ENCODE measurements around the gene RPL7A.

RPL7A gene

DNA sequence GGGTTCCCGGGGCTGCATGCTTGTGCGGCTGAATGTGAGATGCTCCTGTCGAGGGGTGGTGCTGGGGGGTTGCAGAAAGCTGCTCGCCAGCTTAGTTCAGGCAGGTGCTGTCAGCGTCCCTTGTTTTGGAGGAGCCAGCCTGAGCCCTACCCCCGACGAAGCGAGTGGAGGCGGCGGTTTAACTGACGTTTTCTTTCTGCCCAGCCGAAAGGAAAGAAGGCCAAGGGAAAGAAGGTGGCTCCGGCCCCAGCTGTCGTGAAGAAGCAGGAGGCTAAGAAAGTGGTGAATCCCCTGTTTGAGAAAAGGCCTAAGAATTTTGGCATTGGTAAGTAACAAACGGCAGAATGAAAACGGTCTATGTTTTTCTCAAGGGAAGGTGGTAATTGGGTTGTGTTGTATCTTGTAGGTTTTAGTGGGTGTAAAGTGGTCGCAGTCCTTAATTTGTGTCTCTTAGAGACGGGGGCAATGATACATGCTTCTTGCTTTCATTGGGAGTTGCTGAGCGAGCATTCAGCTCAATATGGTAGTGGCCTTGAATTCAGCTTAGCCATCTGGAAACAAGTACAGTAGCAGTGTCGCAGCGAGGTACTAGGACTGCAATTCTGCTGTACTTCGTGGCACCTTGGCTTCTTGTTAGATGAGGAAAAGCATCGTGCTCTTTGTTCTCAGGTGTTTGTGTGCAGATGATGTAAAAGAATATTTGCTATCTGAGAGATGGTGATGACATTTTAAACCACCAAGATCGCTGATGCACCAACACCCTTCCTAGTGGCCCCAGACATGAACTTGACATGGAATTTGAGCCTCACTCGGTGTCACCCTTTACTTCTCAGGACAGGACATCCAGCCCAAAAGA lies 928 bp downstream of the RPL7A start:
- ChIA-PET POLR2A (interaction anchor here (1.0 to 2.1 kb wide), 7 partner anchors 8 to 111 kb away, joined by 3 to 20 read pairs (median 12); partner anchors contain the start of genes CACFD1, STKLD1, SURF1 and SURF2), CTCF (no interaction called here)
- no peak for TF ChIP-seq ZNF384 (IDR thresholded peaks at IDR 0.05)
- TF ChIP-seq, protein P1, sequence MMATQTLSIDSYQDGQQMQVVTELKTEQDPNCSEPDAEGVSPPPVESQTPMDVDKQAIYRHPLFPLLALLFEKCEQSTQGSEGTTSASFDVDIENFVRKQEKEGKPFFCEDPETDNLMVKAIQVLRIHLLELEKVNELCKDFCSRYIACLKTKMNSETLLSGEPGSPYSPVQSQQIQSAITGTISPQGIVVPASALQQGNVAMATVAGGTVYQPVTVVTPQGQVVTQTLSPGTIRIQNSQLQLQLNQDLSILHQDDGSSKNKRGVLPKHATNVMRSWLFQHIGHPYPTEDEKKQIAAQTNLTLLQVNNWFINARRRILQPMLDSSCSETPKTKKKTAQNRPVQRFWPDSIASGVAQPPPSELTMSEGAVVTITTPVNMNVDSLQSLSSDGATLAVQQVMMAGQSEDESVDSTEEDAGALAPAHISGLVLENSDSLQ (IDR thresholded peaks at IDR 0.05): no peak
- TF ChIP-seq TARDBP (IDR thresholded peaks at IDR 0.05): no peak
- no peak for TF ChIP-seq HDGF (IDR thresholded peaks at IDR 0.05; ENCODE audit: borderline replicate concordance)
- TF ChIP-seq BHLHE40 (IDR thresholded peaks at IDR 0.05; ENCODE audit: borderline replicate concordance): no peak
- no peak for TF ChIP-seq L3MBTL2 (conservative IDR thresholded peaks at IDR 0.05)
- TF ChIP-seq CTBP1 (IDR thresholded peaks at IDR 0.05; ENCODE audit: borderline replicate concordance): no peak
- DNase-seq (ENCODE audit: extremely low spot score): no peak

- CTCF ChIA-PET: no interaction called here
- POLR2A ChIA-PET: interaction anchor here (1.0 to 2.8 kb wide), 4 partner anchors 8 to 27 kb away, joined by 3 to 13 read pairs (median 6); partner anchors contain the start of gene STKLD1
- DNase-seq (ENCODE audit: extremely low spot score): no peak
- TF ChIP-seq ARNT (IDR thresholded peaks at IDR 0.05) (no peak), SP1 (IDR thresholded peaks at IDR 0.05) (no peak), ZNF384 (IDR thresholded peaks at IDR 0.05) (no peak), FOXK2 (IDR thresholded peaks at IDR 0.05) (no peak), CTBP1 (IDR thresholded peaks at IDR 0.05; ENCODE audit: borderline replicate concordance) (no peak)
These were observed 2.1 kb downstream of the RPL7A start for GRCh38 chr9:133349965-133350616.

DNA sequence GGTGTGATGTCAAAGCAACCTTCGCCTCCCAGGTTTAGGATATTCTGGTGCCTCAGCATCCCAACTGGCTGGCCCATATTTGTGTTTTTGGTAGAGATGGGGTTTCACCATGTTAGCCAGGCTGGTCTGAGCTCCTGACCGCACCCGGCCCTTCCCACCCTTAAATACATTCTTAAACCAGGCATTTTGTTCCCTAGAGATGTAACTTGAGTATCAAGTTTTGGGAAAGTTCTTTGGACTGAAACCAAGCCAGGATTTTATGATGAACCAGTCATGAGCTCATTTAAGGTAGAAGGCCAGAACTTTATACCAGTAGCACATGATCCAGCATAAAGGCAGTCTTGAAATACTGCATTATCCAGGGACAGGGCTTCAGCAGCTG lies 3.5 kb downstream of the RPL7A start:
- TF ChIP-seq ARNT (IDR thresholded peaks at IDR 0.05): no peak
- no peak for TF ChIP-seq CTBP1 (IDR thresholded peaks at IDR 0.05; ENCODE audit: borderline replicate concordance)
- TF ChIP-seq ELF4 (IDR thresholded peaks at IDR 0.05): no peak
- no peak for TF ChIP-seq HDGF (IDR thresholded peaks at IDR 0.05; ENCODE audit: borderline replicate concordance)
- TF ChIP-seq NFRKB (IDR thresholded peaks at IDR 0.05): no peak
- no peak for TF ChIP-seq BHLHE40 (IDR thresholded peaks at IDR 0.05; ENCODE audit: borderline replicate concordance)
- TF ChIP-seq FOXM1 (IDR thresholded peaks at IDR 0.05; ENCODE audit: borderline replicate concordance): no peak
- POLR2A ChIA-PET: interaction anchor here (1.1 to 2.8 kb wide), 4 partner anchors 12 to 108 kb away, joined by 3 to 13 read pairs (median 6); partner anchors contain the start of genes CACFD1 and STKLD1
- DNase-seq (ENCODE audit: extremely low spot score): no peak
- CTCF ChIA-PET: interaction anchor here (0.6 to 1.2 kb wide), 5 partner anchors 8 to 166 kb away, joined by 3 to 4 read pairs (median 3); no protein-coding TSS in a partner anchor

DNA sequence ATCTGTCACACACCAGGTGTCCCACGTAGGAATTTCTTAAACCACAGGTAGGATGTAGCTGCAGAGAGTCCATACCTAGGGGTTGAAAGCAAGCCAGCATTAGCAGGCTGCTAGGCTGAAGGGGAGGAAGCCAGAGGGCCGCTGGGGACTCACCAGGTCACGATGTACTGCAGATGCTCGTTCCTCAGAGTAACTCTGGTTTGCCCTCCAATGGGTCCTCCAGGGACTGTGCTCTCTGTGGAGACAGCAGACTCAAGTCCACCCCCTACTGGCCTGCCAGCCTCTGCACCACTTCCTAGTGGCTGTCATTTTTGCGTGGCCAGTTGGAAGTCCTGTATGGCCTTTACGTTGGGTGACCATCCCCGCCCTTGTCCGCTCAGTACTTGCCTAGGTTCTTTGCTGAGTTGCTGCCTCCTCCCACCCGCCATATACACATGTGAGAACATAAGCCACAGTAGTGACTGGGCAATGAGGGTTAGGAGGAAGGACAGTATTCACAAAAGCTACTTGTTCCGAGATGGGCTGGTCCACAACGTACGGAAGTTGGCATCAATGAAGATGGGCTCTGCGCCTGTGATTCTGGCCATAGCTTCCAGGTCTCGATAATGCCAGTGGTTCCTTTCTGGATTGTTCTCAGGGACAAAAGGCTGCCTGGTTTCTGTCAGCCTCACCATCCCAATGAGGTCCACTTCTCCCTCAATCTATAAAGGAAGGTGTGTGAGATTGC lies 4.1 kb downstream of the RPL7A start:
- CTCF ChIA-PET: interaction anchor here (0.6 to 0.8 kb wide), 3 partner anchors 20 to 167 kb away, joined by 3 to 4 read pairs (median 3); no protein-coding TSS in a partner anchor
- peak; percentile 57 for DNase-seq (ENCODE audit: extremely low spot score)
- TF ChIP-seq SP1 (IDR thresholded peaks at IDR 0.05) (no peak), ARNT (IDR thresholded peaks at IDR 0.05) (no peak), HDGF (IDR thresholded peaks at IDR 0.05; ENCODE audit: borderline replicate concordance) (0 out of 2 replicates have a peak, but pooled peaks have one; percentile 48), L3MBTL2 (conservative IDR thresholded peaks at IDR 0.05) (0 out of 2 replicates have a peak, but pooled peaks have one; percentile 6), FOXA1 (IDR thresholded peaks at IDR 0.05) (no peak)
- TF ChIP-seq, protein P1 (IDR thresholded peaks at IDR 0.05): no peak
- POLR2A ChIA-PET: interaction anchor here (0.6 to 2.8 kb wide), 4 partner anchors 12 to 192 kb away, joined by 3 to 13 read pairs (median 6); partner anchors contain the start of gene STKLD1

GRCh38 chr9:133352635-133353340 lies 4.8 kb downstream of the RPL7A start:
- ChIA-PET POLR2A (interaction anchor here (0.6 to 2.8 kb wide), 2 partner anchors 13 to 193 kb away, joined by 3 to 9 read pairs; no protein-coding TSS in a partner anchor), CTCF (no interaction called here)
- no peak for DNase-seq (ENCODE audit: extremely low spot score)
- TF ChIP-seq CTBP1 (IDR thresholded peaks at IDR 0.05; ENCODE audit: borderline replicate concordance): no peak
- no peak for TF ChIP-seq NFRKB (IDR thresholded peaks at IDR 0.05)
- no peak for TF ChIP-seq ELF4 (IDR thresholded peaks at IDR 0.05)
- no peak for TF ChIP-seq SP1 (IDR thresholded peaks at IDR 0.05)
- TF ChIP-seq, protein P1 (IDR thresholded peaks at IDR 0.05): no peak
- TF ChIP-seq ZNF384 (IDR thresholded peaks at IDR 0.05): no peak
- TF ChIP-seq BHLHE40 (IDR thresholded peaks at IDR 0.05; ENCODE audit: borderline replicate concordance): no peak
- no peak for TF ChIP-seq FOXM1 (IDR thresholded peaks at IDR 0.05; ENCODE audit: borderline replicate concordance)
- no peak for TF ChIP-seq FOXK2 (IDR thresholded peaks at IDR 0.05)
- no peak for TF ChIP-seq LEF1 (IDR thresholded peaks at IDR 0.05; ENCODE audit: borderline replicate concordance)
- no peak for TF ChIP-seq TARDBP (IDR thresholded peaks at IDR 0.05)
- TF ChIP-seq SUZ12 (IDR thresholded peaks at IDR 0.05): no peak
- TF ChIP-seq FOXA1 (IDR thresholded peaks at IDR 0.05): no peak
- TF ChIP-seq L3MBTL2 (conservative IDR thresholded peaks at IDR 0.05): no peak
- no peak for TF ChIP-seq HDGF (IDR thresholded peaks at IDR 0.05; ENCODE audit: borderline replicate concordance)
